Measurements from ENCODE around the gene CTNNA3.
A peak's percentile ranks its signal among the peaks of the same experiment; 100 is the strongest.

CTNNA3 gene

GRCh38 chr10:66819691-66820090 lies 876.3 kb downstream of the CTNNA3 start:
- no peak for DNase-seq (ENCODE audit: low read depth, low spot score)

- DNase-seq (ENCODE audit: low read depth, low spot score): no peak
Measured at GRCh38 chr10:66813122-66813521, 882.9 kb downstream of the CTNNA3 start.

- no peak for DNase-seq (ENCODE audit: low read depth, low spot score)
Measured at GRCh38 chr10:66811211-66811610, 884.8 kb downstream of the CTNNA3 start.

GRCh38 chr10:66809402-66809801 lies 886.6 kb downstream of the CTNNA3 start:
- no peak for DNase-seq (ENCODE audit: low read depth, low spot score)

- peak; percentile 56 for DNase-seq (ENCODE audit: low read depth, low spot score)
Measured at GRCh38 chr10:66805612-66806011, 890.4 kb downstream of the CTNNA3 start.

- no peak for DNase-seq (ENCODE audit: low read depth, low spot score)
Measured at GRCh38 chr10:66804962-66805361, 891.0 kb downstream of the CTNNA3 start.

GRCh38 chr10:66803174-66803573 lies 892.8 kb downstream of the CTNNA3 start:
- no peak for DNase-seq (ENCODE audit: low read depth, low spot score)

- DNase-seq (ENCODE audit: low read depth, low spot score): no peak
Measured at GRCh38 chr10:66799474-66799873, 896.5 kb downstream of the CTNNA3 start.

GRCh38 chr10:66795866-66796265 lies 900.1 kb downstream of the CTNNA3 start:
- no peak for DNase-seq (ENCODE audit: low read depth, low spot score)

GRCh38 chr10:66792441-66792840 lies 903.6 kb downstream of the CTNNA3 start:
- DNase-seq (ENCODE audit: low read depth, low spot score): no peak

GRCh38 chr10:66788178-66788987 lies 907.6 kb downstream of the CTNNA3 start:
- DNase-seq (ENCODE audit: low read depth, low spot score): no peak

GRCh38 chr10:66786709-66787108 lies 909.3 kb downstream of the CTNNA3 start:
- no peak for DNase-seq (ENCODE audit: low read depth, low spot score)

GRCh38 chr10:66784770-66785169 lies 911.2 kb downstream of the CTNNA3 start:
- no peak for DNase-seq (ENCODE audit: low read depth, low spot score)

GRCh38 chr10:66783316-66783715 lies 912.7 kb downstream of the CTNNA3 start:
- no peak for DNase-seq (ENCODE audit: low read depth, low spot score)

- DNase-seq (ENCODE audit: low read depth, low spot score): no peak
Measured at GRCh38 chr10:66782776-66783175, 913.2 kb downstream of the CTNNA3 start.

GRCh38 chr10:66782144-66782543 lies 913.9 kb downstream of the CTNNA3 start:
- no peak for DNase-seq (ENCODE audit: low read depth, low spot score)

GRCh38 chr10:66780796-66781195 lies 915.2 kb downstream of the CTNNA3 start:
- no peak for DNase-seq (ENCODE audit: low read depth, low spot score)

- DNase-seq (ENCODE audit: low read depth, low spot score): no peak
Measured at GRCh38 chr10:66778351-66778750, 917.6 kb downstream of the CTNNA3 start.

GRCh38 chr10:66777665-66778064 lies 918.3 kb downstream of the CTNNA3 start:
- no peak for DNase-seq (ENCODE audit: low read depth, low spot score)

GRCh38 chr10:66773472-66773817 lies 922.5 kb downstream of the CTNNA3 start:
- DNase-seq (ENCODE audit: low read depth, low spot score): no peak

- DNase-seq (ENCODE audit: low read depth, low spot score): no peak
Measured at GRCh38 chr10:66772548-66773471, 923.2 kb downstream of the CTNNA3 start.

- DNase-seq (ENCODE audit: low read depth, low spot score): no peak
Measured at GRCh38 chr10:66767707-66768106, 928.3 kb downstream of the CTNNA3 start.
